Spleen (tissue), 11 donors: ENCODE data around the gene TRIM40. TPM values are rescaled to one million over a fixed set of nuclear protein-coding genes. Genes with fewer than 3 reads are reported as not detected.
"Not testable (repeated sequence)": the region's sequence is repeated elsewhere in the genome, so short reads cannot be mapped to it uniquely, and the experiment has no call there.

ENCODE experiments used
- DNase-seq: peaks from one replicate; pipeline ENCODE4 v3.0.0-alpha.2; 2020
- H3K27ac ChIP-seq, 8 donors: fragments of 200-600 bp; sonication (generic) in 7 of 8; 1 replicate in 4 of 8; 2 replicates in 4 of 8; pipeline versions ENCODE4 v1.5.0 to v1.8.0; 2016 to 2021; ENCODE audit warnings: inconsistent platforms in 4 of 8, mild to moderate bottlenecking in 4 of 8, moderate library complexity in 1 of 8
- H3K27me3 ChIP-seq, 7 donors: fragments of 200-600 bp; sonication (generic) in 6 of 7; replicated peaks in 1 of 7; 1 replicate in 4 of 7; 2 replicates in 3 of 7; pipeline versions ENCODE4 v1.5.0 to v1.8.0; 2016 to 2021; ENCODE audit warnings: inconsistent platforms in 3 of 7, mild to moderate bottlenecking in 1 of 7
- H3K36me3 ChIP-seq, 6 donors: fragments of 200-600 bp; sonication (generic) in 5 of 6; 1 replicate in 4 of 6; 2 replicates in 2 of 6; pipeline versions ENCODE4 v1.5.0 to v1.8.0; 2016 to 2021; ENCODE audit warnings: inconsistent platforms in 2 of 6
- H3K4me1 ChIP-seq, 6 donors: fragments of 200-600 bp; sonication (generic) in 5 of 6; 1 replicate in 3 of 6; 2 replicates in 3 of 6; pipeline versions ENCODE4 v1.5.0 to v1.8.0; 2016 to 2021; ENCODE audit warnings: inconsistent platforms in 3 of 6
- H3K4me3 ChIP-seq, 8 donors: fragments of 200-600 bp; sonication (generic) in 7 of 8; 1 replicate in 4 of 8; 2 replicates in 4 of 8; pipeline versions ENCODE4 v1.5.0 to v1.8.0; 2016 to 2021; ENCODE audit warnings: inconsistent platforms in 4 of 8, mild to moderate bottlenecking in 4 of 8, moderate library complexity in 2 of 8
- H3K9me3 ChIP-seq, 8 donors: fragments of 200-600 bp; sonication (generic) in 7 of 8; 1 replicate in 4 of 8; 2 replicates in 4 of 8; pipeline versions ENCODE4 v1.5.0 to v1.8.0; 2016 to 2021; ENCODE audit warnings: inconsistent platforms in 4 of 8
- CTCF ChIP-seq, 11 experiments: fragments of 200-600 bp in 7 of 11; fragments of 450-650 bp in 4 of 11; sonication (generic) in 4 of 11; IDR thresholded peaks in 8 of 11; conservative IDR thresholded peaks in 3 of 11; 1 replicate in 7 of 11; 2 replicates in 4 of 11; pipeline versions ENCODE4 v1.4.0 to v1.8.0; 2016 to 2021; ENCODE audit warnings: antibody characterized with exemption in 11 of 11, inconsistent platforms in 4 of 11, mild to moderate bottlenecking in 1 of 11
- POLR2A ChIP-seq, 3 donors: fragments of 450-650 bp; IDR thresholded peaks; one replicate each; pipeline ENCODE4 v1.5.1; 2017; ENCODE audit warnings: antibody characterized with exemption in 3 of 3, mild to moderate bottlenecking in 1 of 3
- POLR2AphosphoS5 ChIP-seq, 3 donors: sonication (generic); formaldehyde crosslinking; IDR thresholded peaks; one replicate each; pipeline ENCODE4 v1.5.1; 2017; ENCODE audit warnings: antibody characterized with exemption in 3 of 3
- WGBS, 5 donors: extraction: QIAGEN DNeasy Blood & Tissue Kit in 3 of 5; methylation state at CpG; one replicate each; pipeline versions ENCODE4 v1.1.5 to v1.1.7; 2013 to 2018; 5-methylcytosine and 5-hydroxymethylcytosine counted together
- intact Hi-C: fragments of 100-400 bp; cut with DNase I; formaldehyde crosslinking; loops from one replicate; pipeline ENCODE4 v1.15.0; 2023; ENCODE audit warnings: low total_unique reads
- polyA plus RNA-seq, 3 donors: library from polyadenylated mRNA; stranded (reverse); fragments of 200-250 nt; gene quantifications; one replicate each; pipeline ENCODE4 v1.2.1, GENCODE V29; 2013
- total RNA-seq, 7 donors: library from RNA; depleted of rRNA in 3 of 7; stranded (reverse); fragments of >200 nt in 3 of 7; fragmentation: NEBNext Ultra II Directional in 4 of 7; extraction: Animal tissue kit (Norgen Biotek cat#: 25700) in 4 of 7; gene quantifications; one replicate each; pipeline versions ENCODE4 v1.1.0 to v1.2.1, GENCODE V29; 2016 to 2021
- donor health status: healthy with polysubstance abuse.
- donor health status: DM: no; HTN: no; CAD: no; lungs with moderate emphysema.
- donor health status: DM: no; HTN: no; CAD: no.
- donor health status: Bipolar disorder and iron deficiency.
- donor health status: healthy.
- donor health status: DM: no; HTN: no; CAD: no.
- donor health status: DM: yes; HTN: yes; CAD: no.

Gene TRIM40
- total and polyA plus RNA-seq, 10 donors = 0.20 to 1.0 (median 0.29) TPM; not detected in 7

- DNase-seq = no peak
- Histone ChIP-seq H3K9me3 (no peaks in the 10 kb centered on the region), H3K27ac (no peak overlapping the region), H3K27me3 (peaks cover 0 to 44% (median 2%) of the 10 kb centered on the region in 7 donors), H3K36me3 (no peaks in the 10 kb centered on the region), H3K4me3 (no peak overlapping the region), H3K4me1 (peaks cover 0 to 4% (median 0%) of the 10 kb centered on the region in 6 donors)
- intact Hi-C loops = no loop called here
- 70 to 88% (median 84%) methylated on average over 4 of the region's 4 CpGs for WGBS, 5 donors
- TF ChIP-seq POLR2AphosphoS5 (IDR thresholded peaks at IDR 0.05) (no peak), POLR2A (IDR thresholded peaks at IDR 0.05) (no peak), CTCF (IDR thresholded peaks at IDR 0.05 in 8 of 11, conservative IDR thresholded peaks at IDR 0.05 in 3 of 11) (no peak)
Measured at GRCh38 chr6:30164714-30165113, 28.8 kb downstream of the TRIM40 start.

GRCh38 chr6:30165238-30165637, 29.3 kb downstream of the TRIM40 start:
- H3K4me1 ChIP-seq, H3K36me3 ChIP-seq, H3K9me3 ChIP-seq, DNase-seq, H3K4me3 ChIP-seq, H3K27ac ChIP-seq, intact Hi-C loops: not testable (repeated sequence)
- 87 to 100% (median 96%) methylated on average over 1 of the region's 1 CpG for WGBS, 5 donors
- peaks cover 0 to 48% (median 3%) of the 10 kb centered on the region in 7 donors for H3K27me3 ChIP-seq

- Histone ChIP-seq H3K4me1 (peaks cover 3 to 11% (median 7%) of the 10 kb centered on the region in 6 donors), H3K4me3 (no peak overlapping the region), H3K9me3 (no peaks in the 10 kb centered on the region), H3K27ac (no peak overlapping the region), H3K27me3 (peaks cover 0 to 67% (median 20%) of the 10 kb centered on the region in 7 donors), H3K36me3 (no peaks in the 10 kb centered on the region)
- intact Hi-C loops = no loop called here
- no peak for TF ChIP-seq CTCF (IDR thresholded peaks at IDR 0.05 in 8 of 11, conservative IDR thresholded peaks at IDR 0.05 in 3 of 11)
- 34 to 50% (median 43%) methylated on average over 6 of the region's 6 CpGs for WGBS, 5 donors
- DNase-seq = no peak
Measured at GRCh38 chr6:30167101-30167500, 31.2 kb downstream of the TRIM40 start.

GRCh38 chr6:30168741-30169140, 32.8 kb downstream of the TRIM40 start:
- H3K27ac ChIP-seq = no peak overlapping the region
- peaks cover 0 to 78% (median 31%) of the 10 kb centered on the region in 7 donors for H3K27me3 ChIP-seq
- 64 to 89% (median 71%) methylated on average over 1 of the region's 1 CpG for WGBS, 5 donors
- no peak for DNase-seq
- H3K36me3 ChIP-seq = no peaks in the 10 kb centered on the region
- H3K4me1 ChIP-seq = peaks cover 6 to 15% (median 11%) of the 10 kb centered on the region in 6 donors
- H3K9me3 ChIP-seq = no peaks in the 10 kb centered on the region
- TF ChIP-seq POLR2AphosphoS5 (IDR thresholded peaks at IDR 0.05) (no peak), CTCF (IDR thresholded peaks at IDR 0.05 in 8 of 11, conservative IDR thresholded peaks at IDR 0.05 in 3 of 11) (no peak), POLR2A (IDR thresholded peaks at IDR 0.05) (no peak)
- intact Hi-C loops = no loop called here
- no peak overlapping the region for H3K4me3 ChIP-seq
